Mesothelial cell of epicardium (in vitro differentiated cells): ENCODE data around the gene PERM1. TPM values are rescaled to one million over a fixed set of nuclear protein-coding genes. Genes with fewer than 3 reads are reported as not detected.

Source experiments
- DNase-seq, 2 experiments: peaks; one replicate each; pipeline ENCODE4 v3.0.0; 2021; ENCODE audit warnings: low spot score in 2 of 2; ENCODE audit not compliant: unreplicated experiment in 2 of 2
- H3K27ac Mint-ChIP-seq: 2 replicates; pipeline ENCODE4 v1.8.0; 2021; ENCODE audit warnings: mixed read lengths
- H3K27me3 Mint-ChIP-seq: 2 replicates; pipeline ENCODE4 v1.8.0; 2021; ENCODE audit warnings: low read depth, mixed read lengths
- H3K36me3 Mint-ChIP-seq: 2 replicates; pipeline ENCODE4 v1.8.0; 2021; ENCODE audit warnings: mixed read lengths
- H3K4me1 Mint-ChIP-seq: 2 replicates; pipeline ENCODE4 v1.8.0; 2021; ENCODE audit warnings: mixed read lengths
- H3K4me3 Mint-ChIP-seq: 2 replicates; pipeline ENCODE4 v1.8.0; 2021; ENCODE audit warnings: mild to moderate bottlenecking, moderate library complexity, mixed read lengths
- H3K9me3 Mint-ChIP-seq: 2 replicates; pipeline ENCODE4 v1.8.0; 2021; ENCODE audit warnings: mixed read lengths
- total RNA-seq: library from RNA; stranded (reverse); gene quantifications from 3 replicates; pipeline ENCODE4 v1.2.1, GENCODE V29; 2021
- TF ChIP-seq, protein P1 (sequence below): fragments of 200-600 bp; sonication (generic); IDR thresholded peaks from one replicate; pipeline ENCODE4 v1.5.0; 2021; ENCODE audit warnings: antibody characterized with exemption; ENCODE audit not compliant: unreplicated experiment

Gene PERM1
- total RNA-seq, 1 donor from 2014 or later, result 2.8 TPM

DNA sequence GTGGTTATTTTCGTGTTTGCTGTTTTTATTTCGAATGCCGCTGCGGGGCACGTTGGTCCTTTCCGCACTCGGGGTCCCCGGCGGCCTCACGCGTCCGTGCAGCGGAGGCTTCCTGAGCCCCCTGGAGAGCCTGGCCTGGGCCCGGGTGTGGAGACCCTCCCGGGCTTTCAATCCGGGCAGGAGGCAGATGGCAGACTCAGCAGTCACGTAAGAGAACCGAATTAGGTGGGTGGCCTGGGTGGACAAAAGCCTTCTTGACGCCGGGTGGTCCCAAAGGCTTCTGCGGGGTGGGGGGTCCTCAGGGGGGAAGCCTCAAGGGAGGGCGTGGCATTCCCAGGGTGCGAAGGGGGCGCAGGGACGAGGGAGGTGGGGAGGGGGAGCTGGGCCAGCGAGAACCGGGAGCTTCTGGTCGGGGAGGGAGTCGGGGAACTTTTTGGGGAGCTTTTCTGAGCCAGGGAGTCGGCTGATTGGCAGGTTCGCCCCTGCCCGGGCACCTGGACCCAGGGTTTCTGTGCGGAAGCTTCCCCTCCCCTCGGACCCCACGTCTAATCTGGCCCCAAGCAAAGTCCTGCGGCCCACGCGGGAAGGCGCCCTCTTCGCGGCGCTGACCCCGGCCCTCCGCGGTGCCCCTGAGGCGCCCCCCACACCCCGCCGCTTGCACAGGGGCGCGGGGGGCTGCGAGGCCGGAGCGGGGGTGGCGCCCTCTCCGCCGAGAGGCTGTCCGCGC, 19.3 kb upstream of the PERM1 start:
- H3K36me3 Mint-ChIP-seq, result no peaks in the 10 kb centered on the region
- H3K27me3 Mint-ChIP-seq, result peaks cover 5% of the 10 kb centered on the region
- H3K4me1 Mint-ChIP-seq, result peaks cover 25% of the 10 kb centered on the region
- TF ChIP-seq, protein P1, sequence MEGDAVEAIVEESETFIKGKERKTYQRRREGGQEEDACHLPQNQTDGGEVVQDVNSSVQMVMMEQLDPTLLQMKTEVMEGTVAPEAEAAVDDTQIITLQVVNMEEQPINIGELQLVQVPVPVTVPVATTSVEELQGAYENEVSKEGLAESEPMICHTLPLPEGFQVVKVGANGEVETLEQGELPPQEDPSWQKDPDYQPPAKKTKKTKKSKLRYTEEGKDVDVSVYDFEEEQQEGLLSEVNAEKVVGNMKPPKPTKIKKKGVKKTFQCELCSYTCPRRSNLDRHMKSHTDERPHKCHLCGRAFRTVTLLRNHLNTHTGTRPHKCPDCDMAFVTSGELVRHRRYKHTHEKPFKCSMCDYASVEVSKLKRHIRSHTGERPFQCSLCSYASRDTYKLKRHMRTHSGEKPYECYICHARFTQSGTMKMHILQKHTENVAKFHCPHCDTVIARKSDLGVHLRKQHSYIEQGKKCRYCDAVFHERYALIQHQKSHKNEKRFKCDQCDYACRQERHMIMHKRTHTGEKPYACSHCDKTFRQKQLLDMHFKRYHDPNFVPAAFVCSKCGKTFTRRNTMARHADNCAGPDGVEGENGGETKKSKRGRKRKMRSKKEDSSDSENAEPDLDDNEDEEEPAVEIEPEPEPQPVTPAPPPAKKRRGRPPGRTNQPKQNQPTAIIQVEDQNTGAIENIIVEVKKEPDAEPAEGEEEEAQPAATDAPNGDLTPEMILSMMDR, result no peak
- H3K9me3 Mint-ChIP-seq, result no peaks in the 10 kb centered on the region
- H3K27ac Mint-ChIP-seq, result peak overlapping the region; percentile 99
- DNase-seq, result peak in 1 of 2 experiments; percentile 25
- peak overlapping the region; percentile 81 for H3K4me3 Mint-ChIP-seq

GRCh38 chr1:1000357-1001056, 18.6 kb upstream of the PERM1 start:
- Mint-ChIP-seq H3K27ac (peak overlapping the region; percentile 99), H3K36me3 (no peaks in the 10 kb centered on the region), H3K4me1 (peaks cover 25% of the 10 kb centered on the region), H3K27me3 (peaks cover 8% of the 10 kb centered on the region), H3K9me3 (no peaks in the 10 kb centered on the region), H3K4me3 (peak overlapping the region; percentile 81)
- DNase-seq, result peak; percentile 80 to 91
- TF ChIP-seq, protein P1, result no peak

DNA sequence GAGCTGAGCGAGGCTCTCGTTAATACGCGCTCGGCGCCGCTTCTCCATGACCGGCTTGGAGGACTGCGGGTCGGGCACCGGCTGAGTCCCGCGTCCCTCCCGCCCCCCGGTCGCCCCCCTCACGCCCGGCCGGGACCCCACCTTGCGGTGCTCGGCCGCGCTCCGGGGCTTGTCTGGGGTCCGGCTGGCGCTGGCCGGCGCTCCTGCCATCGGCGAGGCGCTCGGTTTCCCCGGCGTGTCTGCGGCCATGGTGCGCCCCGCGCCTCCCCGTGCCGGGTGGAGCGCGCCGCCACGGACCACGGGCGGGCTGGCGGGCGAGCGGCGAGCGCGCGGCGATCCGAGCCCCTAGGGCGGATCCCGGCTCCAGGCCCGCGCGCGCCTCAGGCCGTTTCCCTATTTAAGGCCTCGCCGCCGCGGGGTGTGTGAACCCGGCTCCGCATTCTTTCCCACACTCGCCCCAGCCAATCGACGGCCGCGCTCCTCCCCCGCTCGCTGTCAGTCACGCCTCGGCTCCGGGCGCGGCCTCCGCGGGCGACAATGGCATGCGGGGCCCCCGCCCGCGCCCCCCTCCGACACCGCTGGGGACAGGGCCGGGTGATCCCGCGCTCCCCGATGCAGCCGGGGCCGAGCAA, 17.9 kb upstream of the PERM1 start, which contains the start of gene HES4:
Gene HES4 (minus strand): TSS at position 373 of the 632 bp plus-strand sequence. CDS start 124 bp downstream, at position 249.
- TF ChIP-seq, protein P1, result no peak
- peak within 1 kb of the TSS; percentile 81 for H3K4me3 Mint-ChIP-seq
- no peaks in the 10 kb centered on the region for H3K36me3 Mint-ChIP-seq
- H3K27ac Mint-ChIP-seq, result peak within 1 kb of the TSS; percentile 99
- H3K27me3 Mint-ChIP-seq, result peaks cover 10% of the 10 kb centered on the region
- H3K9me3 Mint-ChIP-seq, result no peaks in the 10 kb centered on the region
- peak; percentile 92 to 96 for DNase-seq
- H3K4me1 Mint-ChIP-seq, result peaks cover 21% of the 10 kb centered on the region

- TF ChIP-seq, protein P1, result no peak
- peak overlapping the region; percentile 47 for H3K27ac Mint-ChIP-seq
- H3K27me3 Mint-ChIP-seq, result peaks cover 10% of the 10 kb centered on the region
- DNase-seq, result peak; percentile 31 to 63
- H3K4me3 Mint-ChIP-seq, result peak overlapping the region; percentile 72
- H3K36me3 Mint-ChIP-seq, result no peaks in the 10 kb centered on the region
- H3K4me1 Mint-ChIP-seq, result peaks cover 17% of the 10 kb centered on the region
- H3K9me3 Mint-ChIP-seq, result no peaks in the 10 kb centered on the region
Measured at GRCh38 chr1:998995-999724, 17.3 kb upstream of the PERM1 start.

DNA sequence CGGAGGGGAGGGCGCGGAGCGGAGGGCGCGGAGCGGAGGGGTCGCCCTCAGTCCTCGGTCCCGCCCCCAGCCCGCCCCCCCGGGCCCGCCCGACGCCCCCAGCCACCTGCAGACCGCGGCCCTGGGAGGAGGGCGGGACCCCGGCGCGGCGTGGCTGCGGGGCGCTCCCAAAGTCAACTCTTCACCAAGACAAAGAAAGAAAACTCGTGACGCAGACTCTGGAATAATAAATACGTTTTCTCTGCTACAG, 16.8 kb upstream of the PERM1 start:
- no peak for DNase-seq
- H3K9me3 Mint-ChIP-seq, result no peaks in the 10 kb centered on the region
- H3K4me3 Mint-ChIP-seq, result peak overlapping the region; percentile 72
- TF ChIP-seq, protein P1, result no peak
- peaks cover 17% of the 10 kb centered on the region for H3K4me1 Mint-ChIP-seq
- peaks cover 10% of the 10 kb centered on the region for H3K27me3 Mint-ChIP-seq
- H3K36me3 Mint-ChIP-seq, result no peaks in the 10 kb centered on the region
- H3K27ac Mint-ChIP-seq, result no peak overlapping the region
